GM12878 (cell line): ENCODE results near the gene MAN1B1.

ENCODE experiments used
- CTCF ChIP-seq, 3 experiments: IDR thresholded peaks in 2 of 3; conservative IDR thresholded peaks in 1 of 3; 2 replicates each; pipeline ENCODE4 v1.5.1; 2011; ENCODE audit warnings: low read depth in 3 of 3, low read length in 3 of 3, mild to moderate bottlenecking in 3 of 3, control low read depth in 2 of 3, moderate library complexity in 2 of 3, inconsistent platforms in 1 of 3, mixed read lengths in 1 of 3; ENCODE audit not compliant: control insufficient read depth in 2 of 3, insufficient read depth in 1 of 3; ENCODE audit errors: extremely low read depth in 1 of 3
- EZH2 ChIP-seq: IDR thresholded peaks from 2 replicates; pipeline ENCODE4 v1.6.1; 2012; ENCODE audit warnings: low read depth, mild to moderate bottlenecking, control low read depth, inconsistent platforms, low read length, borderline replicate concordance; ENCODE audit not compliant: control insufficient read depth
- KDM1A ChIP-seq: fragments of 200-600 bp; sonication (generic); IDR thresholded peaks from 2 replicates; pipeline ENCODE4 v1.6.1; 2016; ENCODE audit warnings: borderline replicate concordance
- MXI1 ChIP-seq: fragments of 150-350 bp; IDR thresholded peaks from 2 replicates; pipeline ENCODE4 v1.6.1; 2011; ENCODE audit warnings: low read depth, mild to moderate bottlenecking, inconsistent platforms, low read length, improper control_type of control experiment
- POLR2A ChIP-seq: IDR thresholded peaks from 2 replicates; pipeline ENCODE4 v1.6.1; 2011; ENCODE audit warnings: low read depth, mild to moderate bottlenecking, low read length
- RBBP5 ChIP-seq: fragments of 200-600 bp; sonication (generic); conservative IDR thresholded peaks from 2 replicates; pipeline ENCODE4 v1.6.1; 2016
- SREBF2 ChIP-seq: IDR thresholded peaks from 2 replicates; pipeline ENCODE4 v1.6.1; 2012; ENCODE audit warnings: mild to moderate bottlenecking, low read length
- TCF7 ChIP-seq: IDR thresholded peaks from 2 replicates; pipeline ENCODE4 v1.6.1; 2014; ENCODE audit warnings: antibody characterized with exemption, borderline replicate concordance
- YY1 ChIP-seq: IDR thresholded peaks from 2 replicates; pipeline ENCODE4 v1.6.1; 2011; ENCODE audit warnings: low read depth, mild to moderate bottlenecking, low read length
- TF ChIP-seq, protein P1 (sequence below): IDR thresholded peaks from 2 replicates; pipeline ENCODE4 v1.6.1; 2011; ENCODE audit warnings: low read depth, low read length, improper control_type of control experiment, borderline replicate concordance

- TF ChIP-seq TCF7, result no peak
- no peak for TF ChIP-seq CTCF (IDR thresholded peaks at IDR 0.05 in 2 of 3, conservative IDR thresholded peaks at IDR 0.05 in 1 of 3; ENCODE audit: control insufficient read depth in 2 of 3, extremely low read depth in 1 of 3, insufficient read depth in 1 of 3, low read depth in 3 of 3, low read length in 3 of 3)
- TF ChIP-seq RBBP5, result no peak
- TF ChIP-seq POLR2A, result no peak
- TF ChIP-seq YY1, result no peak
- no peak for TF ChIP-seq SREBF2
- TF ChIP-seq KDM1A, result no peak
- TF ChIP-seq EZH2, result no peak
- TF ChIP-seq MXI1, result no peak
- TF ChIP-seq, protein P1, sequence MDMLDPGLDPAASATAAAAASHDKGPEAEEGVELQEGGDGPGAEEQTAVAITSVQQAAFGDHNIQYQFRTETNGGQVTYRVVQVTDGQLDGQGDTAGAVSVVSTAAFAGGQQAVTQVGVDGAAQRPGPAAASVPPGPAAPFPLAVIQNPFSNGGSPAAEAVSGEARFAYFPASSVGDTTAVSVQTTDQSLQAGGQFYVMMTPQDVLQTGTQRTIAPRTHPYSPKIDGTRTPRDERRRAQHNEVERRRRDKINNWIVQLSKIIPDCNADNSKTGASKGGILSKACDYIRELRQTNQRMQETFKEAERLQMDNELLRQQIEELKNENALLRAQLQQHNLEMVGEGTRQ, result no peak
Observed at GRCh38 chr9:137051145-137051724, 35.5 kb upstream of the MAN1B1 start.
